ENCODE data around the gene WWOX. TPM values are rescaled to one million over a fixed set of nuclear protein-coding genes. Genes with fewer than 3 reads are reported as not detected.

WWOX gene
- total RNA-seq, 1 donor from 2014 or later: 8.9 TPM

DNA sequence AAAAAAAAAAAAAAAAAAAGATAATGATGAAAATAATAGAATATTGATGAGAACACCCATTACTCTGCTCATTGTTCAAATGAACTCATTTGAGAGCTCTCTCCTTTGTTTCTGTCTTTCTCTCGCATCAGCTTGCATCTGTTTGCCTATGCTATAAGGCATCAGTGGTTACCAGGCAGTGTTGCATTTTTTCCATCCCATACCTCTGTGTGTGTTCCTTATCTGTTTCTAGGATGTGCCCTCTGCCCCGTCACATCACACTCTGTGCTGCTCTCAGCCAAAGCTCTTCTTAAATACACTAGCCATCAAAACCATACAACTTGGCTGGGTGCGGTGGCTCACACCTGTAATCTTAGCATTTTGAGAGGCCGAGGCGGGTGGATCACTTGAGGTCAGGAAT is 568.2 kb downstream of the WWOX start:
- intact Hi-C loops (cut with micrococcal nuclease): no loop called here

DNA sequence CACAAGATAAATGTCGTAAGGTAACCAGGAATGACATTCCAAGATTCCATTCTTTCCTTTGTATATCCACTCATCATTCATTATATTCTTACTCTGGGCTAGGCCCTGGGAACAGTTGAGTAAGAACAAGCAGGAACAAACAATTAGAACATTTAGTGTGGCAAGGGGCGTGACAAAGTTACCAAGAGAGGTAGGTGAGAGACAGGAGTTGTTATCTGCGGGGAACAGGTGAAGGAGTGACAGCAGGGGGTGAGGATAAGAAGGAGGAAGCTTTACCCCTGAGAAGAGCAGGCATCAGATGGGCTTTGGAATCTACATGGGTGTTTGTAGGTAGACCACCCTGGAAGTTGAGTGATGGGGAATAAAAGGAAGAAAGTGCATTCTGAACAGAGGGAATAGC is 568.9 kb downstream of the WWOX start:
- TF ChIP-seq, protein P1, sequence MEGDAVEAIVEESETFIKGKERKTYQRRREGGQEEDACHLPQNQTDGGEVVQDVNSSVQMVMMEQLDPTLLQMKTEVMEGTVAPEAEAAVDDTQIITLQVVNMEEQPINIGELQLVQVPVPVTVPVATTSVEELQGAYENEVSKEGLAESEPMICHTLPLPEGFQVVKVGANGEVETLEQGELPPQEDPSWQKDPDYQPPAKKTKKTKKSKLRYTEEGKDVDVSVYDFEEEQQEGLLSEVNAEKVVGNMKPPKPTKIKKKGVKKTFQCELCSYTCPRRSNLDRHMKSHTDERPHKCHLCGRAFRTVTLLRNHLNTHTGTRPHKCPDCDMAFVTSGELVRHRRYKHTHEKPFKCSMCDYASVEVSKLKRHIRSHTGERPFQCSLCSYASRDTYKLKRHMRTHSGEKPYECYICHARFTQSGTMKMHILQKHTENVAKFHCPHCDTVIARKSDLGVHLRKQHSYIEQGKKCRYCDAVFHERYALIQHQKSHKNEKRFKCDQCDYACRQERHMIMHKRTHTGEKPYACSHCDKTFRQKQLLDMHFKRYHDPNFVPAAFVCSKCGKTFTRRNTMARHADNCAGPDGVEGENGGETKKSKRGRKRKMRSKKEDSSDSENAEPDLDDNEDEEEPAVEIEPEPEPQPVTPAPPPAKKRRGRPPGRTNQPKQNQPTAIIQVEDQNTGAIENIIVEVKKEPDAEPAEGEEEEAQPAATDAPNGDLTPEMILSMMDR (IDR thresholded peaks at IDR 0.05; ENCODE audit: borderline replicate concordance): no peak
- DNase-seq: no peak
- peaks cover 19% of the 10 kb centered on the region for H3K4me1 ChIP-seq
- H3K27ac ChIP-seq (replicated peaks): no peak overlapping the region
- intact Hi-C loops (cut with micrococcal nuclease): no loop called here
- no peaks in the 10 kb centered on the region for H3K36me3 ChIP-seq
- no peaks in the 10 kb centered on the region for H3K27me3 ChIP-seq (ENCODE audit: low read depth)
- no peak overlapping the region for H3K4me3 ChIP-seq
- H3K9me3 ChIP-seq (replicated peaks): no peaks in the 10 kb centered on the region

More for the DNA sequence above, 568.2 kb downstream of the WWOX start:
- Histone ChIP-seq H3K4me1 (peaks cover 19% of the 10 kb centered on the region), H3K36me3 (no peaks in the 10 kb centered on the region), H3K9me3 (replicated peaks) (no peaks in the 10 kb centered on the region), H3K27ac (replicated peaks) (no peak overlapping the region), H3K27me3 (ENCODE audit: low read depth) (no peaks in the 10 kb centered on the region), H3K4me3 (no peak overlapping the region)
- no peak for DNase-seq
- TF ChIP-seq, protein P1 (IDR thresholded peaks at IDR 0.05; ENCODE audit: borderline replicate concordance): no peak

DNA sequence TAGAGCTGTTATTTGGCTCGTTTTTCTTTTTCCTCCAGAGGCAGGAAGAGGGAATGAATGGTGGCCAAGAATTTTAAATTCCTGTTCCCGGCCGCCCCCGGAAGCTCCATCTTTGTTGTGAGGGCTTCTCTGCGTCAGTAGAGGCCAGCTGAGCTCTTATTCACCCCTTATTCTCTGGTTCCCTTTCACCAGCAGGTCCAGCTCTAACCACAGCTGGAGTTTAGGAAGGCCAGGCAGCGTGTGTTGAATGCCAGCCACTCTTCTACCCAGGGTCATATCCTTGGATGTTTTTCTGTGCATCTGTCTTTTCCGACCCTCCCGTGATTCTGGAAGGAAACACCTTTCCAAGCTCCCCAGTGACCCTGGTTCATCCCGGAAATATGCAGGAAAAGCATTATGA is 570.5 kb downstream of the WWOX start:
- Histone ChIP-seq H3K9me3 (replicated peaks) (no peaks in the 10 kb centered on the region), H3K4me1 (peaks cover 19% of the 10 kb centered on the region), H3K36me3 (no peaks in the 10 kb centered on the region), H3K27ac (replicated peaks) (peak overlapping the region; percentile 62), H3K4me3 (no peak overlapping the region), H3K27me3 (ENCODE audit: low read depth) (no peaks in the 10 kb centered on the region)
- peak; percentile 40 for DNase-seq
- TF ChIP-seq, protein P1 (IDR thresholded peaks at IDR 0.05; ENCODE audit: borderline replicate concordance): no peak
- intact Hi-C loops (cut with micrococcal nuclease): no loop called here

DNA sequence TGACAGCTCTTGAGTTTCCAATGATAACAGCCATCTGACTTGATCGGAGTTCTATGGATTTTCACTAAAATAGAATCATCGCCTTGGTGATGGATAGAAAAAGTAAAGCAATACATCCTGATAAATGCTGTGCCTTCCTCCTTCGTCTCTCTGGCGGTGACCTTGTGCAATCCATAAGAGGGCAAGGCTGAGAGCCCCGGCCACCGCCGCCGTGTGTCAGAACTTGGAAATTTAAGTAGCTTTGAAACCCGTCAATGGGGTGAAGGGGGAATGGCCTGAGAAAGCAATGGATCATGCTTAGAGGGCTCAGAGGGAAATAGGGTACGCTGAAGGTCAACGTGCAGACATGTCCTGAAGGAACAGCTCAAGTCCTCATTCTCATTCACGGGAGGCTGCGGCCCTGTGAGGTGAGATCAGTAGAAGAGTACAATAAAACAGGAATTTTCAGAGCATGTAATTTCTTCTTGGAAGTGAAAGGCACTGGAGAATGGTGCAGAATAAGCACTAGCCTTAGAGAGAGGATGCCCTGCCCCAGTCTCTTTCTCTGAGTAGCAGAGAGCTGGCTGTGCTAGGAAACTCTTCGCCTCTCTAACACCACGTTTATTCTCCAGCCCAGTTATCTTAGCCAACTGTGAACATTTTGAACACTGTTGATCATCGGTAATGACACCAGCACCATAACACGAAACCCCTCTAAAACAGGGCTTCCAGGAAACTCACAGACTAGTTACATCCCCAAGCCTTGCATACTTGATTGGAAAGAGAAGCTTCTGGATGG is 573.5 kb downstream of the WWOX start:
- Histone ChIP-seq H3K4me3 (no peak overlapping the region), H3K9me3 (replicated peaks) (no peaks in the 10 kb centered on the region), H3K27ac (replicated peaks) (no peak overlapping the region), H3K4me1 (peaks cover 24% of the 10 kb centered on the region), H3K36me3 (no peaks in the 10 kb centered on the region), H3K27me3 (ENCODE audit: low read depth) (no peaks in the 10 kb centered on the region)
- TF ChIP-seq, protein P1 (IDR thresholded peaks at IDR 0.05; ENCODE audit: borderline replicate concordance): no peak
- no peak for DNase-seq
- intact Hi-C loops (cut with micrococcal nuclease): no loop called here

DNA sequence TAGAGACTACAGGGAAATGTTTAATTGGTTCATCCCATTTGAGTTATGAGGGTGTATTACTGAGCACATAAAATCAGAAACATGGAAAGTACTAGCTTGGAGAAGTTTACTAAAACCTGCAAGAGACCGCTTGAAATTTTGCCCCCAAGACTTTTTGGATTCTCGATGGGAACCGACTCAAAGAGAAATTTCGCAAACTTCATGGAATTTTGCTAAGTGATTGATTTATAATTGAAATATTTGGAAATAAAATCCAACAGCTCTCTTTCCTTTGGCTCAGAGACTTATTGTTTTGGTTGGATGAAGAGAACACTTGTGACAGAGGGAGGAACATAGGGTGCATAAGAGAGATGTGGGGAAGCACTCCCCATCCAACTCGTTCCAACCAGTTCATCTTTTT is 574.4 kb downstream of the WWOX start:
- TF ChIP-seq, protein P1 (IDR thresholded peaks at IDR 0.05; ENCODE audit: borderline replicate concordance): no peak
- no peak for DNase-seq
- H3K27ac ChIP-seq (replicated peaks): no peak overlapping the region
- H3K36me3 ChIP-seq: no peaks in the 10 kb centered on the region
- intact Hi-C loops (cut with micrococcal nuclease): no loop called here
- H3K9me3 ChIP-seq (replicated peaks): no peaks in the 10 kb centered on the region
- H3K4me3 ChIP-seq: no peak overlapping the region
- H3K4me1 ChIP-seq: peaks cover 23% of the 10 kb centered on the region
- H3K27me3 ChIP-seq (ENCODE audit: low read depth): no peaks in the 10 kb centered on the region

Measured in left ventricle myocardium inferior (tissue), 1 donor.